ENCODE measurements around the gene PILRA. TPM values are rescaled to one million over a fixed set of nuclear protein-coding genes. Genes with fewer than 3 reads are reported as not detected.

Gene PILRA
- total and polyA plus RNA-seq, 2 of the 8 experiments (the other 6 are each of a cell fraction or from before 2014, with no cell fraction given): 7.6 to 10.6 TPM

DNA sequence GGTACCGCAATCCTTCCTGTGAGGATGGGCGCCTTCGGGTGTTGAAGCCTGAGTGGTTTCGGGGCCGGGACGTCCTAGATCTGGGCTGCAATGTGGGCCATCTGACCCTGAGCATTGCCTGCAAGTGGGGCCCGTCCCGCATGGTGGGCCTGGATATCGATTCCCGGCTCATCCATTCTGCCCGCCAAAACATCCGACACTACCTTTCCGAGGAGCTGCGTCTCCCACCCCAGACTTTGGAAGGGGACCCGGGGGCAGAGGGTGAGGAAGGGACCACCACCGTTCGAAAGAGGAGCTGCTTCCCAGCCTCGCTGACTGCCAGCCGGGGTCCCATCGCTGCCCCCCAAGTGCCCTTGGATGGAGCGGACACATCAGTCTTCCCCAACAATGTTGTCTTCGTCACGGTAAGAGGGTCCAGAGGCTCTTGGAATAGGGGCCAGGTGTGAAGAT is 58.0 kb downstream of the PILRA start (continued):
- TF ChIP-seq, protein P1, sequence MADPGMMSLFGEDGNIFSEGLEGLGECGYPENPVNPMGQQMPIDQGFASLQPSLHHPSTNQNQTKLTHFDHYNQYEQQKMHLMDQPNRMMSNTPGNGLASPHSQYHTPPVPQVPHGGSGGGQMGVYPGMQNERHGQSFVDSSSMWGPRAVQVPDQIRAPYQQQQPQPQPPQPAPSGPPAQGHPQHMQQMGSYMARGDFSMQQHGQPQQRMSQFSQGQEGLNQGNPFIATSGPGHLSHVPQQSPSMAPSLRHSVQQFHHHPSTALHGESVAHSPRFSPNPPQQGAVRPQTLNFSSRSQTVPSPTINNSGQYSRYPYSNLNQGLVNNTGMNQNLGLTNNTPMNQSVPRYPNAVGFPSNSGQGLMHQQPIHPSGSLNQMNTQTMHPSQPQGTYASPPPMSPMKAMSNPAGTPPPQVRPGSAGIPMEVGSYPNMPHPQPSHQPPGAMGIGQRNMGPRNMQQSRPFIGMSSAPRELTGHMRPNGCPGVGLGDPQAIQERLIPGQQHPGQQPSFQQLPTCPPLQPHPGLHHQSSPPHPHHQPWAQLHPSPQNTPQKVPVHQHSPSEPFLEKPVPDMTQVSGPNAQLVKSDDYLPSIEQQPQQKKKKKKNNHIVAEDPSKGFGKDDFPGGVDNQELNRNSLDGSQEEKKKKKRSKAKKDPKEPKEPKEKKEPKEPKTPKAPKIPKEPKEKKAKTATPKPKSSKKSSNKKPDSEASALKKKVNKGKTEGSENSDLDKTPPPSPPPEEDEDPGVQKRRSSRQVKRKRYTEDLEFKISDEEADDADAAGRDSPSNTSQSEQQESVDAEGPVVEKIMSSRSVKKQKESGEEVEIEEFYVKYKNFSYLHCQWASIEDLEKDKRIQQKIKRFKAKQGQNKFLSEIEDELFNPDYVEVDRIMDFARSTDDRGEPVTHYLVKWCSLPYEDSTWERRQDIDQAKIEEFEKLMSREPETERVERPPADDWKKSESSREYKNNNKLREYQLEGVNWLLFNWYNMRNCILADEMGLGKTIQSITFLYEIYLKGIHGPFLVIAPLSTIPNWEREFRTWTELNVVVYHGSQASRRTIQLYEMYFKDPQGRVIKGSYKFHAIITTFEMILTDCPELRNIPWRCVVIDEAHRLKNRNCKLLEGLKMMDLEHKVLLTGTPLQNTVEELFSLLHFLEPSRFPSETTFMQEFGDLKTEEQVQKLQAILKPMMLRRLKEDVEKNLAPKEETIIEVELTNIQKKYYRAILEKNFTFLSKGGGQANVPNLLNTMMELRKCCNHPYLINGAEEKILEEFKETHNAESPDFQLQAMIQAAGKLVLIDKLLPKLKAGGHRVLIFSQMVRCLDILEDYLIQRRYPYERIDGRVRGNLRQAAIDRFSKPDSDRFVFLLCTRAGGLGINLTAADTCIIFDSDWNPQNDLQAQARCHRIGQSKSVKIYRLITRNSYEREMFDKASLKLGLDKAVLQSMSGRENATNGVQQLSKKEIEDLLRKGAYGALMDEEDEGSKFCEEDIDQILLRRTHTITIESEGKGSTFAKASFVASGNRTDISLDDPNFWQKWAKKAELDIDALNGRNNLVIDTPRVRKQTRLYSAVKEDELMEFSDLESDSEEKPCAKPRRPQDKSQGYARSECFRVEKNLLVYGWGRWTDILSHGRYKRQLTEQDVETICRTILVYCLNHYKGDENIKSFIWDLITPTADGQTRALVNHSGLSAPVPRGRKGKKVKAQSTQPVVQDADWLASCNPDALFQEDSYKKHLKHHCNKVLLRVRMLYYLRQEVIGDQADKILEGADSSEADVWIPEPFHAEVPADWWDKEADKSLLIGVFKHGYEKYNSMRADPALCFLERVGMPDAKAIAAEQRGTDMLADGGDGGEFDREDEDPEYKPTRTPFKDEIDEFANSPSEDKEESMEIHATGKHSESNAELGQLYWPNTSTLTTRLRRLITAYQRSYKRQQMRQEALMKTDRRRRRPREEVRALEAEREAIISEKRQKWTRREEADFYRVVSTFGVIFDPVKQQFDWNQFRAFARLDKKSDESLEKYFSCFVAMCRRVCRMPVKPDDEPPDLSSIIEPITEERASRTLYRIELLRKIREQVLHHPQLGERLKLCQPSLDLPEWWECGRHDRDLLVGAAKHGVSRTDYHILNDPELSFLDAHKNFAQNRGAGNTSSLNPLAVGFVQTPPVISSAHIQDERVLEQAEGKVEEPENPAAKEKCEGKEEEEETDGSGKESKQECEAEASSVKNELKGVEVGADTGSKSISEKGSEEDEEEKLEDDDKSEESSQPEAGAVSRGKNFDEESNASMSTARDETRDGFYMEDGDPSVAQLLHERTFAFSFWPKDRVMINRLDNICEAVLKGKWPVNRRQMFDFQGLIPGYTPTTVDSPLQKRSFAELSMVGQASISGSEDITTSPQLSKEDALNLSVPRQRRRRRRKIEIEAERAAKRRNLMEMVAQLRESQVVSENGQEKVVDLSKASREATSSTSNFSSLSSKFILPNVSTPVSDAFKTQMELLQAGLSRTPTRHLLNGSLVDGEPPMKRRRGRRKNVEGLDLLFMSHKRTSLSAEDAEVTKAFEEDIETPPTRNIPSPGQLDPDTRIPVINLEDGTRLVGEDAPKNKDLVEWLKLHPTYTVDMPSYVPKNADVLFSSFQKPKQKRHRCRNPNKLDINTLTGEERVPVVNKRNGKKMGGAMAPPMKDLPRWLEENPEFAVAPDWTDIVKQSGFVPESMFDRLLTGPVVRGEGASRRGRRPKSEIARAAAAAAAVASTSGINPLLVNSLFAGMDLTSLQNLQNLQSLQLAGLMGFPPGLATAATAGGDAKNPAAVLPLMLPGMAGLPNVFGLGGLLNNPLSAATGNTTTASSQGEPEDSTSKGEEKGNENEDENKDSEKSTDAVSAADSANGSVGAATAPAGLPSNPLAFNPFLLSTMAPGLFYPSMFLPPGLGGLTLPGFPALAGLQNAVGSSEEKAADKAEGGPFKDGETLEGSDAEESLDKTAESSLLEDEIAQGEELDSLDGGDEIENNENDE (IDR thresholded peaks at IDR 0.05; ENCODE audit: insufficient replicate concordance, low read length): no peak
- TF ChIP-seq PHF8 (conservative IDR thresholded peaks at IDR 0.05; ENCODE audit: low read depth, low read length): no peak
- no peak for TF ChIP-seq SRF (IDR thresholded peaks at IDR 0.05; ENCODE audit: low read depth, low read length)
- no peak for TF ChIP-seq SP1 (IDR thresholded peaks at IDR 0.05; ENCODE audit: low read depth, low read length)
- no peak for TF ChIP-seq CHD1 (IDR thresholded peaks at IDR 0.05; ENCODE audit: low read depth, low read length)
- TF ChIP-seq TCF12 (IDR thresholded peaks at IDR 0.05; ENCODE audit: low read depth, low read length): no peak
- no peak for TF ChIP-seq JUND (IDR thresholded peaks at IDR 0.05; ENCODE audit: low read length)
- no peak for TF ChIP-seq SP4 (IDR thresholded peaks at IDR 0.05; ENCODE audit: low read length)
- TF ChIP-seq EZH2 (IDR thresholded peaks at IDR 0.05; ENCODE audit: low read depth, low read length, severe bottlenecking): no peak
- TF ChIP-seq, protein P2, sequence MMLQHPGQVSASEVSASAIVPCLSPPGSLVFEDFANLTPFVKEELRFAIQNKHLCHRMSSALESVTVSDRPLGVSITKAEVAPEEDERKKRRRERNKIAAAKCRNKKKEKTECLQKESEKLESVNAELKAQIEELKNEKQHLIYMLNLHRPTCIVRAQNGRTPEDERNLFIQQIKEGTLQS (IDR thresholded peaks at IDR 0.05; ENCODE audit: insufficient read depth, low read depth, low read length): no peak
- no peak for TF ChIP-seq ZNF274 (IDR thresholded peaks at IDR 0.05; ENCODE audit: borderline replicate concordance, extremely low read depth, low read length)
- no peak for TF ChIP-seq RXRA (IDR thresholded peaks at IDR 0.05; ENCODE audit: insufficient read depth, low read depth, low read length)
